Right kidney (tissue), 1 donor: ENCODE data around the gene TTC4.

Experiments used
- DNase-seq: peaks from one replicate; pipeline ENCODE4 v3.0.0-alpha.2; 2016

Gene TTC4

DNA sequence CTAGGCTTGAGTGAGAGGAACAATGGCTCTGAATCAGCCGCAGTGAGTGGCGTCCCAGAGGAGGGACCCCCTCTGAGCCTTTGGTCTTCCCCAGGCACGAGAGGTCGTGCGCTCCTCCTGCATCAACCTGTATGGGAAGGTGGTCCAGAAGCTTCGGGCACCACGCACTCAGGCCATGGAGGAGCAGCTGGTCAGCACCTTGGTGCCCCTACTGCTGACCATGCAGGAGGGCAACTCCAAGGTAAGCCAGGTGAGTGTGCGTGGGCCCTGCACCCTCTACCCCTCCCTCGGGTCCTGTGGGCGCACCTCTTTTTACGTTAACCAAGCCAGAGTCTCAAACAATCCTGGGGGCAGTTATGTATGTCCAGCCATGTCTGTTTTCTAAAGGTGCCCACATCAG lies 13.7 kb upstream of the TTC4 start:
- no peak for DNase-seq

DNA sequence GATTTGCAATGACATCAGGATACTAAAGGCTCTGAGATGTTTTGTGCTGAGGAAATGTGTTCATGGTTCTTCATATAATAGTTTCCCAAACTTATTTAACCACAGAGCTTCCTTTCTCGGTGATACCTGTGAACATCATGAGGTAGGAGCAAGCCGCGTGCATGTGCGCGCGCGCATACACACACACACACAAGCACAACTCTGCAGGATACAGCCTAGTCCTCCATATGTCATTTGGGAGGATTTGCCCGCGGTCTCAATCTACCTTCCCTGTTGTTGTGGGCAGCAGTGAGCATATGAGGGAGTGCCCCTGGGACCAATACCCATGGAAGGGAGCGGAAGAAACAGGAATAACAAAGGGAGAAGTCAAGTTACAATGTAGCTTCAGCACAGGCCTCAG lies 12.2 kb upstream of the TTC4 start:
- no peak for DNase-seq

DNA sequence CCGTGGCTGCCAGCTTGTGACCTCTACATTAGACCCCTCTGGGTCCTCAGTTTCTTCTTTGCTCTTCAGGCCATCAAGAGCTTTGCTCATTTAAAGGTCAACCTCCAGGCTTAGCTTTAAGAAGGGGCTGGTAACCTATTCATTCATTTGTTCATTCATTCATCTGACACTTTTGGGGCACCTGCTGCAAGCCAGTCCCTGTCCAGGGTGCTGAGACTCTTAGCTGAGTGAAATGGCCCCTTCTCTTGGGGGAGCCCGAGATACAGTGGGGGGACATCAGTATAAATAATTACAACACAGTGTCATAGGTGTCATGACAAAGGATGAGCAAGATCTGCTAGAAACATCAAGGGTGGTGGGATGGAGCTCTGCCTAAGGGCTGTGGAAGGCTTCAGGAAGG lies 10.5 kb upstream of the TTC4 start:
- DNase-seq, result no peak

DNA sequence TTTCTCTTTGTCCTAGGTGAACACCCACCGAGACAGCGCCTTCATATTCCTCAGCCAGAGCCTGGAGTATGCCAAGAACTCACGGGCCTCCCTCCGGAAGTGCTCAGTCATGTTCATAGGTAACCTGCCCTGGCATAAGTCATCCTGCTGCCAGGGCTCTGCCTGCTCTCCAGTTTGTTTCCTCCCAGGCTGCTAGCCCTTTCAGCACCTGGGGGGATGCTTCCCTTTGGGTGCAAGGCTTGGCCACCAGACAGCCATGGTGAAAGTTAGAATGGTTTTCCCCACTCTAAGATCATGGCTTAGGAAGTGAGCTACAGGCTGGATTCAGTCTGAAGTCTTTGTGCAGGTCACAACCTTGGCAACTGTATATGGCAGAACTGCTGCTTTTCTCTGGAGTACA lies 9.2 kb upstream of the TTC4 start:
- DNase-seq, result no peak

DNA sequence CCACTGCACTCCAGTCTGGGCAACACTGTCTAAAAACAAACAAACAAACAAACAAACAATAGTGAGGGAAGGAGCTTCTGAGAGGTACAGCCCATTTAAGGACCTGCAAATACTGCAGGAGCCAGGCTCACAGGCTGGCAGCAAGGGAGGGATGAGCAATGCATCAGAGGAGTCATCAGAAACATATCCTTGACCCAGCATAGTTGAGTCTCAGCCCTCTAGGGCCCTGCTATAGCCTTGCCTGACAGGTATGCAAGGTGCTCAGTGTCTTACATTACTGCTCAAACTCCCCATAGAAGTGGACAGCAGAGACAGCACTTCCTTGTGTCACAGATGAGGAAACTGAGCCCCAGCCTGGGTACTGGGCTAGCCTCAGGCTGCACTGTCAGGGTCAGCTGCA lies 7.3 kb upstream of the TTC4 start:
- DNase-seq, result no peak

DNA sequence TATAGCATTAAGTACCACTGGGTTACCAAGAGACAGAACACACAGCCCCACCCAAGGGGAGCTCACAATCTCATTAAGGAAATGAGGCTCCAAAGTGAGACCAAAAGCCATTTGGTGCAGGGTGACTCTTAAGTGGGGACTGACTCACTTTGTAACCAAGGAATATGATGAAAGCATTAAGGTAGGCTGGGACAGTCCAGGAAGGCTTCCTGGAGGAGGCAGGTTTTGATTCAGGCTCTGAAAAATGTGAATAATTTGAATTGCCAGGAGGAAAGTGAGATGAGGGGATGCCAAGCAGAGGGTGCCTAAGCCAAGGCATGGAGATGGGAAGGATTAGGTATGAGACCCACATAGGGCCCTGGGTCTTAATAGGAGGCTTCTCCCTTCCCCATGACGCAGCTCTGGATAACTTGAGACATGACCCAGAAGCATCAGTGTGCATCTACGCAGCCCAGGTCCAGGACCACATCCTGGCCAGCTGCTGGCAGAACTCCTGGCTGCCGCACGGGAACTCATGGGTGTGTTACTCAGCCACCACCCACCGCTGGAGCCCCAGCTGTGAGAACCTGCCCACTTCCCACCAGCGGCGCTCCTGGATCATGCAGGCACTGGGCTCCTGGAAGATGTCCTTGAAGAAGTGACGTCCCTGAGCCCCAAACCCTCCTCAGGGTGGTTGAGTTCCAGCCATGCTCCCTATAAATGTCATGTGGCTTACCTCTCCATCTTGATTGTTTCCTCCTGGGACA lies 5.9 kb upstream of the TTC4 start:
- no peak for DNase-seq

DNA sequence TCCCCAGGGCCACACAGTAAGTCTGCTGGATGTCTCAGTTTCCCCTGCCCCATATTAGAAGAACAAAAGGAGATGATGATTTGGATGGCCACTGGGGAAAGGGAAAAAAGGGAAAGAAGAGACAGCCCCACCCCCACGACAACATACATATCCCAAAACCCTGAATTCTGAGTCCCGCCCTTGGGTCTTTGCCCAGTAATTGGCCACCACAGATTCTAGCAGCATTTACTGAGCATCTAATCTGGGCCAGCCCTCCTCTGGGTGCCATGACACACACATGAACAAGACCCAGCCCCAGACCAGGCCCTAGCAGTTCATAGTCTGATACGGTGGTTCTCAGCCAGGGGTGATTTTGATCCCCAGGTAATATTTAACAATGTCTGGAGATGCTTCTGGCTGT lies 5.2 kb upstream of the TTC4 start:
- DNase-seq, result no peak

DNA sequence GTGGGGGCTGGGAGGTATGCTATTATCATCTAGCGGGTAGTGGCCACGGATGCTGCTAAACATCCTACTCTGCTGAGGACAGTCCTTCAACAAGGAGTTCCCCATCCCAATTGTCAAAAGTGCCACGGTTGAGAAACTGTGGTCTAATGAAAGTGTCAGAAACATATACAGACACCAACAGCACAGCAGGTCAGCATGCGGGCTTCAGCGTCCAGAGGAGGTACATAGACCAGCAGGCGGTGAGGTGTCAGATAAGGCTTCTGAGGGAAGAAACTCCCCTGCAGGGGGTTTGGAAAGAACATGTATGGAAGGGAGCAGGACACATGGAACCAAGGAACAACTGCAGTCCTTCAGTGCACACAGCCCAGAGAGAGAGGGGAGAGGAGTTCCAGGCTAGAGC lies 4.8 kb upstream of the TTC4 start:
- no peak for DNase-seq

DNA sequence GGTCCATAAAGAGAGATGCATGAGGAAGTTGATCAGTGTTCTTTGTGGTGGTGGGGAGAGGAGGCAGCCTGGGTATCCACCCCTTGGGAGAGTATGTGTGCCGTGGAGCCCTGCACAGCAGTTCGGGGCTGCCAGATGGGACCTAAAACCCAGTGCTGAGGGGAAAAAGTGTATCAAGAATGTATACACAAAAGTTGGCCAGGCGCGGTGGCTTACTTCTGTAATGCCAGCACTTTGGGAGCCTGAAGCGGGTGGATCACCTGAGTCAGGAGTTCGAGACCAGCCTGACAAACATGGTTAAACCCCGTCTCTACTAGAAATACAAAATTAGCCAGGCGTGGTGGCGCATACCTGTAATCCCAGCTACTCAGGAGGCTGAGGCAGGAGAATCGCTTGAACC lies 4.1 kb upstream of the TTC4 start:
- DNase-seq, result no peak

DNA sequence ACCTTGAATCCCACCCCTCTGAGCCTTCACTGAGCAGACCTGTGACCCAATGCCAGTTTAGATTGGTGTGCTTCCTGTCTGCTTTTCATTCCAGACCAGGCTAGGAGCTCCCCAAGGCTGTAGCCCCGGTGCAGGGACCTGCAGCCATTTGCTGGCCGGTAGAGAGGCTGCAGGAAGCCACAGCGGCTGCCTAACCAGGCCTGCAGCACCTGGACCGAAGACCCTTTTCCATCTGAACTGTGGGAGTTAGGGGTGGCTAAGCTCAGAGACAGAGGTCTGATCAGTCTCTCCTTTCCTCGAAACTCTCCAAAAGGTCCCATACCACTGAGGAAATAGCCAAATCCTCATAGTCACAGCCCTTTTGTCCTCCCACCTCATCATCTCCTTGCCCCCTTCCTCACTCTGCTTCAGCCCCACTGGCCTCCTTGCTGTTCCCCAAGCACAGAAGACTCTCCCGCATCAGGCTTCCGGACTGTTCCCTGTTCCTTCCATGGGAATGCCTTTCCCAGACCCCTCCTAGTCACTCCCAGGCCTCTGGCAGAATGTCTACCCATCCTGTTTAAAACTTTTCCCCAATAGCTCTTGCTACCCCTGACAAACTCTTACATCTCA lies 674 bp upstream of the TTC4 start:
- DNase-seq, result no peak

DNA sequence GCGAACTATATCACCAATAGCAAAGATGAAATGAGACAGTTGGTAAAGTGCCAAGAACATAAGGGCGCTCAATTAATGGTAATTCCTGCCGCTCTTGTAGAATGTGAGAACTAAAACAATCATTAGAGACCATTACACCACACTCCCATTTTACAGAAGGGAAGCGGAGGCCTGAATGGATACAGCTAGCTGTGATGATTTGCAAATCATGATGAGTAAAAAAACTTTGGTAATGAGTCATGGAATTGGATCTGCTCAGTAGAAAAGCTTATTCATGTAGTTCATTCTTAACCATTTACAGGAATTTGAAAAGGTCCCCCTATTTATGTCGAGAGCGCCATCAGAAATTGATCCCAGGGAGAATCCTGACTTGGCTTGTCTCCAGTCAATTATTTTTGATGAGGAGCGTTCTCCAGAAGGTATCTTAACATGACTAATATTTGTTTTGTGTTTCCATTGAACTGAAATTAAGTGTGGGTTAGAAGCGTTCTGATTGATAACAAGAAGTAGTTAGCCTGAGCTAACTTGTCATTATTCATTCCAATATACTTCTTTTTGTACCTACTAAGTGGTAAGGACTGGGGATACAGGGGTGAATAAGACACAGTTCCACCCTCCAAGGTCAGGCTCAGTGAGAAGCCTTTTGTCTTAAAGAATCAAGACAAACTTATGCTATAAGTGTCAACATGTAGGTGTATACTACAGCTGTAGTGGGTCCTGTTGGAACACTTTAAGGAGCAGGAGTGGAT lies 812 bp downstream of the TTC4 start:
- DNase-seq, result no peak

DNA sequence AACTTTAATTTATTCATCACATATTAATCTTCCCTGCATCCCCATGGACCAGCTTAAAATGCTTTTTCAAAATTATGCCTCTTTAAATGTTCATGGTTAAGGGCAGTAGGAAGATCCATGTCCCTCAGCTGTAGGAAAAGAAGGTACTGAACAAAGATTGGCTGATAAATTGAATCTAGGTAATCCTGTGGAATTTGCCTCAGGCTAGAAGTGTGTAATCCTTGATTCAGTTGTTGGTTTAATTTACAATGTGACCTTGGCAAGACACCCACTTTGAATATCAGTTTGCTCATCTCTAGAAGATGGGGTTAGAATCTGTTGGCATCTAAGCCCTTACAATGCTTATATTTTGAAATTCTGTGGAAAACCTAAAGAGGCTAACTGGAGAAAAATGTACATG lies 6.1 kb downstream of the TTC4 start:
- DNase-seq, result no peak

DNA sequence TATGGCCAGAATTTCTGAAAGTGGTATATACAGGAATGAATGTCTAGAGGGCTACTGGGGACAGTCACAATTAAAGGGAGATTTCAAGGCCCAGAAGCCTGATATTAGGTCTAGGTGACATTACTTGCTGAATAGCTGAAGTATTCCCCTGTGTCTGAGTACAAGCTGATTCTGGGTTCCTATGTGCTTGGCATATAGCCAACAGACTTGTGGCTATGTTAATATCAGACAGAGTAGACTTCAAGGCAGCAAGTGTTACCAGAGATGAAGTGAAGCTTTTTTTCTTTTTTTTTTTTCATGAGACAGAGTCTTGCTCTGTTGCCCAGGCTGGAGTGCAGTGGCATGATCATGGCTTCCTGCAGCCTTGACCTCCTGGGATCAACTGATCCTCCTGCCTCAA lies 8.3 kb downstream of the TTC4 start:
- DNase-seq, result no peak

DNA sequence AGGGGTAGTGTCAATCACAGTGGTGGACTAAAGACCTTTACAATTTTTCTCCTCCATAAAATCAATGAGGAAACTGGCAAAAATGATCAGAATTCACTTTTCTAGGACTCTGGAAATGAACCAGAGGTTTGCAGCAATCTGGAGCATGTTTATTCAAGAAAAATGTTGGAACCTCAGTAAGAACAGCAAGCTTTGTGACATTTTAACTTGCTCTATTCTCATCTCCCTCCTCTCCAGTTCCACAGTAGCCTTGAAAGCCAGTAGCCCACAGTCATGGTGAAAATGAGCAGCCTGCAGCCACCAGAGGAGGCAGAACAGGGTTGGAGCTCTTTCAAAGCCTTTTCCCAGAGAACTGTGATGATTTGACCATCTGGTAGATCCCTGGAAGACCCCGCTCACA lies 9.1 kb downstream of the TTC4 start:
- DNase-seq, result no peak

DNA sequence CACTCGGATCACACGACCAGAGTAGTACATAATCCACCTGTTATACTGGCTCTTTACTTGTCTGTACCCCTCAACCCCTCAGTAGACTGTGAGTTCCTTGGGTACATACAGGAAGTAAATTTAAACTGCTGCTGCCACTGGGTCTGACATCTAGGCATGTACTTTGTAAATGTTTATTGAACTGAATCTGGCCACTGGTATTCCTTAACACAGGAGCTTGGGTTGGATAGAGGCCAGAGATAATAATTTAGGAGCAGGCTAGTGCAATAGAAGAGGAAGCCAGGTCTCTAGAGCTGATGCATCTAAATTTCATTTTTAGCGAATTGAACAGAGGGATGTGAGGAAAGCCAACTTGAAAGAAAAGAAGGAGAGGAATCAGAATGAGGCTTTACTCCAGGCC lies 12.4 kb downstream of the TTC4 start:
- DNase-seq, result no peak

DNA sequence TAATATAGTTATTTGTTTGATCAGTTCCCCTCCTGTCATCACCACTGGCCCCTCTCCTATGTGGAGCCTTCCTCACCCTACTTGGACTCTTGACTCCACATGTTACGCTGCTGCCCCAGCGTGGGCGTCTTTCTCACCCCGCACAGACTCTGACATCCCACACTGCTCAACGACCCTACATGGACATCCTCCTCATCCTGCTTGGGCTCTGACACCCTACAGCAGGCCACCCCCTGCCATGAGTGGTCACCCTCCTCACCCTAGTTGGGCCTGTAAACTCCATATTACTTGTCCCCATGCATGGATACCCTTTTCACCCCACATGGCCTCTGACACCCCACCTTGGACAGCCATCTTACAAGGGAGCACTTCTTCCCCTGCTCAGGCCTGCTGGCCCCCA lies 21.0 kb downstream of the TTC4 start:
- DNase-seq, result no peak

DNA sequence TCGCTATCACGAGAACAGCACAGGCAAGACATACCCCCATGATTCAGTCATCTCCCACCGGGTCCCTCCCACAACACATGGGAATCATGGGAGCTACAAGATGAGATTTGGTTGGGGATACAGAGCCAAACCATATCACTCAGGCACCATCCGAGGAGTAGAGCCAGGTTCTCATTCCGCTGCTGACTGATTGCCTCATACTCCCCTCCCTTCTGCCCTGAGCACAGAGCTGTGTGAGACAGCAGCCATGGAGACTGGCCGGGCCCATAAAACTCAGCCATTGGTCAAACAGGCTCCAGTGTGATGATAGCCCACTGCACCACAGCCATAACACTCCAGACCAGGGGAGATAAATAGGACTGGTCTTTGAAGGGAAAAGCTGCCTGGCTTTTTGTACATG lies 22.6 kb downstream of the TTC4 start:
- DNase-seq, result no peak

DNA sequence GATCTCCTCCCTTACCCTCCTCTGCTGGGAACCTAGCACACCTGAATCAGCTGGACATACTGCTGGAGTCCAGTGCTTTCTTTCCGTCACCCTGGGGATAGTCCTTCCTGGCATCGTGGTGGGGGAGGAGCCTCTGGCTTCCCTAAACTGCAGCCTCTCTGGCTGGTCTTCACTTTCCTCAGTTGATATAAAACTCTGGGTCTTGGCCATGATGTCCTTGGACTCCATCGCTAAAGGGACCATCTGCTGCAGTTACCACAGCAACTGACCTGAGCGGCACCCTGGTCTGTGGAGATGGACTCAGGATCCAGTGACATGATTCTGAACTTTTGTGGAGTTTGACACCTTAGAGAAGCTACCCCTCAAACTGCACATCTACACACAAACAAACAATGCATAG lies 25.9 kb downstream of the TTC4 start:
- DNase-seq, result no peak

DNA sequence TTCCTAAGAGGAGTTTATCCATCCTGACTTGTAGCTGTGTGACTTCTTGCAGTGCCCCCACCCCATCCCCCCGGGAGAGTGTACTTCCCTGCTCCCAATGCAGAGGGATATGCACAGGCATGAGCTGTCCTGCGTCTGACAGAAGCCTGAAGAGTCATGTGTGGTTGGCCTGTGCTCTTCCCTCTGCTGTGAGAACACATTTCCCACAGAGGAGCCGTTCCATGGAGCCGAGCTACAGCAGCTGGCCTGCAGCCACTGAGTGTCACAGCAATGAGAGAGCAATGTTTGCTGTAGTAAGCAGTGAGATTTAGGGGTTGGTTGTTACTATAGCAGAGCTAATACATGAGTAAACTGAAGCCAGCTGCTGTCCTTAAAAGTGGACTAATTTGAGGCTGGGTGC lies 26.6 kb downstream of the TTC4 start:
- no peak for DNase-seq

DNA sequence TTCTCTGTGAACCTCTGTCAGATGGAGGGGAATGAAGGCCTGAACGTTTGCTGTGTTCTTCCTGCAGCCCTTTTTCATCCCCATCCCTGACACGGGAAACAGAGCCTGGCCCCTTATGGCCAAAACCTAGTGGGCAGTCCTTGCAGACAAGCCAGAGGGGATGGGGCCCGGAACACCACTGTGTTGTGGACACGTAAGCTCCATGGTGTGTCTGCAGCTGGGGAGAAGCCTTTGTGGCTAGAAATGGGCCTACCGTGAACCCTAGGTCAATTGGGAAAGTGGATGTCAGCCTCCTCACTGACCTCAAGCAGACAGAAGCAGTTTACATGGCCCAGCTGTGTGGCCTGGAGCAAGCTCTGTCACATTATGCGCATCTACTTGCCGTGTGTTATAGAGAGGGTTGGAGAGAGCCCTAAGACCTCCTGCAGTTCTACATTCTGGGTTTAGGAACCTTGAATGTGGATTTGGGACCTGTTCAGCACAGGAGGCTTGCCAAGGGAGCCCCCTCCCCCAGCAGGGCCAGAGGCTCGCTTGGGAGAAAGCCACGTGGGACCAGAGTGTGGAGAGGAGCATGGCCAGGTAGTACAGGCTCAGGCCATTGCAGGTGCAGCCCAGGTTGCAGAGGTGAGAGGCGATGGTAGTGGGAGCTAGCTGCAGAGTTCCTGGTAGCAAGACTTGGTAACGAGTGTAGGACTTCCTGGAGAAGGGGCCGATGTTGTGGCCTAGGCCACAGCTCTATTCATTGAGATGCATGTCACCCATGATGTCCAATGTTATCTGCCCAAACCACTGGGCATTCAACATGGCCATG lies 28.0 kb downstream of the TTC4 start:
- DNase-seq, result no peak

DNA sequence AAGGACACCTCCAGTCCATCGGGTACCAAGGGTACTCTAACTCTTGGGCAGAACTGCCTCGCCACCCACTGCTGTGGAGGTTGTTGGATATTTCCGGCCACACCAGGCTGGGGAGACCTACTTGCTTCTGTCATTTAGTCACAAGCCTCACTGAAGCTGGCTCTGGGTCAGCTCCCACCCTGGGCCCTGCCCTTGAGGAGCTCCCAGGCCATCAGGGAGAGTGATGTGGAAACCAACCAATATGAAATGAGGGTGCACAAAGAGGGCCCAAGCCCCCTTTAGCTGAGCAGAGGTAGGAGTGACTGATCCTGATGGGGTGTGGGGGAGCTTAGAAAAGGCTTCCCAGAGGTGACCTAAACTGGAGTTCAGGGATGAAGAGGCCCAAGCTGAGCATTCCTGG lies 29.0 kb downstream of the TTC4 start:
- no peak for DNase-seq

DNA sequence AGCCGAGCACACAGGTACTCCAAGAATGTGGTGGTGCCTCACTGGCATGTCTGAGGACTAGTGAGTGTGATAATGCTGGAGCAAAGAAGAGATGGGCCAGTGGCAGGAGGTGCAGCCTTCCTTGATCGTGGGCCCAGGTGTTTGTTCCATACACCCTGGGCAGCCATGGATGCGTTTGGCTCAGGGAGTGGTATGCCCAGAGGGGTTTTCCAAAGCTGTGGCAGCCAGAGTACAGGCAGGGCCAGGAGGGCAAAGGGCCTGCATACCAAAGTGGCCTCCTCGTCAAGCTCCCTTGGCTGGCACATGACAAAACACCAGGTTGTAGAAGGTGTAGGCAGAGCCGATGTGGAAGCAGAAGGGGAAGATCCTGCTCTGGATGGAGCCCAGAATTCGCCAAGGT lies 29.6 kb downstream of the TTC4 start:
- no peak for DNase-seq

DNA sequence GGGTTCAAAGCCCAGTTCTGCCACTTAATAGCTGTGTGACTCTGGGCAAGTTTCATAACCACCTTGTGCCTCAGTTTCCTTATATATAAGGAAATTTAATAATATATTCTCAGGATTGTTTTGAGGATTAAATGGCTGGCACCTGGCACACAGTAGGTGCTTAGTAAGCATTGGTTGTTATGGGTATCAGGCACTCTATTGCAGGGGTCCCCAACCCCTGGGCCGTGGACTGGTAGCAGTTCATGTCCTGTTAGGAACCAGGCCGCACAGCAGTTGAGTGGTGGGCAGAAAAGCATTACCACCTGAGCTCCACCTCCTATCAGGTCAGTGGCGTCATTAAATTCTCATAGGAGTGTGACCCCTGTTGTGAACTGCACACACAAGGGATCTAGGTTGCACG lies 30.2 kb downstream of the TTC4 start:
- no peak for DNase-seq
